DOHH2 (cell line): Measurements from ENCODE around the gene KERA.

Source experiments
- H3F3A ChIP-seq: fragments of 200-600 bp; sonication (generic), shearing (Covaris generic); 2 replicates; pipeline ENCODE4 v1.6.0; 2016; ENCODE audit warnings: antibody characterized with exemption, mild to moderate bottlenecking; ENCODE audit not compliant: control insufficient read depth, insufficient read depth
- H3K27ac ChIP-seq: fragments of 200-600 bp; sonication (generic); 2 replicates; pipeline ENCODE4 v1.5.1; 2014; ENCODE audit warnings: low read depth, mild to moderate bottlenecking, low read length, moderate library complexity
- H3K27me3 ChIP-seq: fragments of 200-600 bp; sonication (generic); 2 replicates; pipeline ENCODE4 v1.6.1; 2014; ENCODE audit warnings: mild to moderate bottlenecking, low read length, mixed read lengths; ENCODE audit not compliant: control insufficient read depth
- H3K36me3 ChIP-seq: fragments of 200-600 bp; sonication (generic); 2 replicates; pipeline ENCODE4 v1.6.1; 2014; ENCODE audit warnings: mild to moderate bottlenecking, low read length, moderate library complexity, mixed read lengths; ENCODE audit not compliant: control insufficient read depth
- H3K4me1 ChIP-seq: fragments of 200-600 bp; sonication (generic); 2 replicates; pipeline ENCODE4 v1.6.1; 2014; ENCODE audit warnings: mild to moderate bottlenecking, low read length, mixed read lengths; ENCODE audit not compliant: control insufficient read depth
- H3K4me2 ChIP-seq: fragments of 200-600 bp; sonication (generic); 2 replicates; pipeline ENCODE4 v1.6.0; 2014; ENCODE audit warnings: mild to moderate bottlenecking, low read length, moderate library complexity
- H3K4me3 ChIP-seq: fragments of 200-600 bp; sonication (generic); 2 replicates; pipeline ENCODE4 v1.5.1; 2014; ENCODE audit warnings: mild to moderate bottlenecking, low read length, mixed read lengths
- H3K79me2 ChIP-seq: fragments of 200-600 bp; sonication (generic); 2 replicates; pipeline ENCODE4 v1.6.1; 2014; ENCODE audit warnings: mild to moderate bottlenecking, low read length, mixed read lengths; ENCODE audit not compliant: control insufficient read depth
- H3K9me2 ChIP-seq: fragments of 200-600 bp; sonication (generic); replicated peaks from 2 replicates; pipeline ENCODE4 v1.6.1; 2014; ENCODE audit warnings: mild to moderate bottlenecking, low read length, mixed read lengths; ENCODE audit not compliant: control insufficient read depth
- H3K9me3 ChIP-seq: fragments of 200-600 bp; sonication (generic); 2 replicates; pipeline ENCODE4 v1.6.1; 2014; ENCODE audit warnings: antibody characterized with exemption, low read length, mixed read lengths; ENCODE audit not compliant: control insufficient read depth, insufficient read depth
- H4K20me1 ChIP-seq: fragments of 200-600 bp; sonication (generic); 2 replicates; pipeline ENCODE4 v1.6.0; 2014; ENCODE audit warnings: low read depth, mild to moderate bottlenecking, antibody characterized with exemption, low read length, moderate library complexity; ENCODE audit not compliant: control insufficient read depth, insufficient read depth
- CTCF ChIP-seq: fragments of 200-600 bp; sonication (generic); IDR thresholded peaks from one replicate; pipeline ENCODE4 v1.5.1; 2014; ENCODE audit warnings: antibody characterized with exemption, mild to moderate bottlenecking, low read depth, low read length; ENCODE audit not compliant: poor library complexity, severe bottlenecking
- EZH2phosphoT487 ChIP-seq: fragments of 200-600 bp; sonication (generic); IDR thresholded peaks from 2 replicates; pipeline ENCODE4 v1.6.1; 2017; ENCODE audit warnings: borderline replicate concordance, mild to moderate bottlenecking, antibody characterized with exemption, low read length, moderate library complexity, mixed read lengths

Gene KERA

GRCh38 chr12:91098461-91098860, 40.6 kb upstream of the KERA start:
- Histone ChIP-seq H3K27ac (no peak overlapping the region), H4K20me1 (no peaks in the 10 kb centered on the region), H3K4me3 (no peak overlapping the region), H3K4me2 (no peak overlapping the region), H3K27me3 (no peaks in the 10 kb centered on the region), H3K9me3 (no peaks in the 10 kb centered on the region), H3K4me1 (no peaks in the 10 kb centered on the region), H3K36me3 (no peaks in the 10 kb centered on the region), H3K79me2 (no peaks in the 10 kb centered on the region), H3F3A (no peaks in the 10 kb centered on the region), H3K9me2 (no peaks in the 10 kb centered on the region)
- TF ChIP-seq EZH2phosphoT487 (no peak), CTCF (no peak)

GRCh38 chr12:91094957-91095356, 37.1 kb upstream of the KERA start:
- Histone ChIP-seq H3K4me2 (no peak overlapping the region), H3K27me3 (no peaks in the 10 kb centered on the region), H3K9me3 (no peaks in the 10 kb centered on the region), H3K4me3 (no peak overlapping the region), H4K20me1 (no peaks in the 10 kb centered on the region), H3K27ac (no peak overlapping the region), H3F3A (no peaks in the 10 kb centered on the region), H3K4me1 (no peaks in the 10 kb centered on the region), H3K36me3 (no peaks in the 10 kb centered on the region), H3K79me2 (no peaks in the 10 kb centered on the region), H3K9me2 (no peaks in the 10 kb centered on the region)
- no peak for TF ChIP-seq CTCF
- TF ChIP-seq EZH2phosphoT487: no peak

- no peak overlapping the region for H3K4me3 ChIP-seq
- H3K36me3 ChIP-seq: no peaks in the 10 kb centered on the region
- H3K4me2 ChIP-seq: no peak overlapping the region
- no peaks in the 10 kb centered on the region for H3K9me3 ChIP-seq
- H3K27me3 ChIP-seq: no peaks in the 10 kb centered on the region
- no peaks in the 10 kb centered on the region for H4K20me1 ChIP-seq
- H3K79me2 ChIP-seq: no peaks in the 10 kb centered on the region
- no peak overlapping the region for H3K27ac ChIP-seq
- no peaks in the 10 kb centered on the region for H3K4me1 ChIP-seq
- H3K9me2 ChIP-seq: no peaks in the 10 kb centered on the region
- TF ChIP-seq CTCF (no peak), EZH2phosphoT487 (no peak)
- no peaks in the 10 kb centered on the region for H3F3A ChIP-seq
Observed at GRCh38 chr12:91094032-91094662, 36.3 kb upstream of the KERA start.
